OCI-LY1 (cell line): ENCODE data around the gene PALD1.

ENCODE experiments used
- H2AFZ ChIP-seq: fragments of 200-600 bp; sonication (generic), shearing (Covaris generic); 2 replicates; pipeline ENCODE4 v1.6.0; 2014; ENCODE audit warnings: antibody characterized with exemption, mild to moderate bottlenecking, low read length
- H3F3A ChIP-seq: fragments of 200-600 bp; sonication (generic), shearing (Covaris generic); 2 replicates; pipeline ENCODE4 v1.6.0; 2014; ENCODE audit warnings: mild to moderate bottlenecking, antibody characterized with exemption, low read length, moderate library complexity; ENCODE audit not compliant: insufficient read depth
- H3K27ac ChIP-seq: fragments of 200-600 bp; sonication (generic); 2 replicates; pipeline ENCODE4 v1.5.1; 2014; ENCODE audit warnings: low read length, mixed run types, mild to moderate bottlenecking, low read depth; ENCODE audit not compliant: poor library complexity, severe bottlenecking
- H3K27me3 ChIP-seq: fragments of 200-600 bp; sonication (generic); 2 replicates; pipeline ENCODE4 v1.6.0; 2014; ENCODE audit warnings: antibody characterized with exemption, mild to moderate bottlenecking, low read length, moderate library complexity; ENCODE audit not compliant: insufficient read depth
- H3K36me3 ChIP-seq: fragments of 200-600 bp; sonication (generic); 2 replicates; pipeline ENCODE4 v1.6.1; 2014; ENCODE audit warnings: mild to moderate bottlenecking, antibody characterized with exemption, low read length, moderate library complexity, mixed read lengths; ENCODE audit not compliant: insufficient read depth
- H3K4me1 ChIP-seq: fragments of 200-600 bp; sonication (generic); 2 replicates; pipeline ENCODE4 v1.5.1; 2014; ENCODE audit warnings: mild to moderate bottlenecking, low read length, moderate library complexity; ENCODE audit not compliant: insufficient read depth, severe bottlenecking
- H3K4me2 ChIP-seq: fragments of 200-600 bp; sonication (generic), shearing (Covaris generic); 2 replicates; pipeline ENCODE4 v1.6.1; 2014; ENCODE audit warnings: low read length
- H3K4me3 ChIP-seq: fragments of 200-600 bp; sonication (generic); 2 replicates; pipeline ENCODE4 v1.5.1; 2014; ENCODE audit warnings: low read length, low read depth, mild to moderate bottlenecking, mixed read lengths; ENCODE audit not compliant: poor library complexity, severe bottlenecking
- H3K79me2 ChIP-seq: fragments of 200-600 bp; shearing (Covaris generic); 2 replicates; pipeline ENCODE4 v1.6.1; 2016; ENCODE audit warnings: mixed run types, low read length, mixed read lengths; ENCODE audit not compliant: insufficient read depth
- H3K9ac ChIP-seq: fragments of 200-600 bp; sonication (generic), shearing (Covaris generic); 2 replicates; pipeline ENCODE4 v1.6.1; 2014; ENCODE audit warnings: mild to moderate bottlenecking, low read length, mixed read lengths
- H3K9me2 ChIP-seq: fragments of 200-600 bp; sonication (generic), shearing (Covaris generic); 2 replicates; pipeline ENCODE4 v1.6.1; 2014; ENCODE audit warnings: low read depth, mild to moderate bottlenecking, low read length, mixed read lengths
- H3K9me3 ChIP-seq: fragments of 200-600 bp; shearing (Covaris generic); 2 replicates; pipeline ENCODE4 v1.6.1; 2014; ENCODE audit warnings: low read length, mixed read lengths
- H4K20me1 ChIP-seq: fragments of 200-600 bp; sonication (generic), shearing (Covaris generic); 2 replicates; pipeline ENCODE4 v1.6.0; 2016; ENCODE audit warnings: mild to moderate bottlenecking, low read length; ENCODE audit not compliant: insufficient read depth
- EZH2 ChIP-seq: fragments of 200-600 bp; sonication (generic), shearing (Covaris generic); IDR thresholded peaks from 2 replicates; pipeline ENCODE4 v1.8.0; 2017; ENCODE audit warnings: borderline replicate concordance, mixed run types, mild to moderate bottlenecking, antibody characterized with exemption, low read length, moderate library complexity, mixed read lengths
- TF ChIP-seq, protein P1 (sequence below): fragments of 200-600 bp; sonication (generic), shearing (Covaris generic); IDR thresholded peaks from 2 replicates; pipeline ENCODE4 v1.5.1; 2017; ENCODE audit warnings: mild to moderate bottlenecking, antibody characterized with exemption, low read length, moderate library complexity, mixed read lengths

The PALD1 gene

DNA sequence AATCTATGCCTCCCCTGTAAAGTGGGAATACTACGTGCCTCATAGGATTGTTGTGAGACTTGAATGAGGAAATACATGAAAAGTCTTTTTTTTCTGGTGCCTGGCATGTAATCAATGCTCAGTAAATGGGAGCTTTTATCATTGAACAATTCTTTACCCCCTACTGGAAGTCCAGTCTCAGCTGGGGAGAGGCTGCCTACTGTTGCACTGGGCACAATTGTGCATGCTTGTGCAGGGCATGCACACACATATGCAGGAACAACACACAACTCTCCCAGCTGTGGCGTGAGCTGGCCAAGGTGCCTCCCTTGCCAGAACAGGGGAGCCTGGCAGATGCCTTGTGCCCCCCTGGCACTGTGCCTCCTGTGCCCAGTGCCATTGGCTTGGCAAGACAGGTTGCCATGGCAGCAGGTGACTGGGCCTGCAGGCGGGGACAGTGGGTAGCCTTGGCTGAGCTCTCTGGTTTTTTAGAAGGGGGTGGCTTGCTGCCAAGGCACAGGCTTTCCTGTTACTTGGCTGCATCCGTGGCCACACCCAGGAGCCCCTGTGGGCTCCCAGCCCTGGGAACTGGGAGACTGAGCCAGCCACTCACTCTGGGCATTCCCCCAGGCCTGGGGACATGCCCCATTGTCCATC, 16.1 kb upstream of the PALD1 start:
- H3K9ac ChIP-seq, result no peak overlapping the region

DNA sequence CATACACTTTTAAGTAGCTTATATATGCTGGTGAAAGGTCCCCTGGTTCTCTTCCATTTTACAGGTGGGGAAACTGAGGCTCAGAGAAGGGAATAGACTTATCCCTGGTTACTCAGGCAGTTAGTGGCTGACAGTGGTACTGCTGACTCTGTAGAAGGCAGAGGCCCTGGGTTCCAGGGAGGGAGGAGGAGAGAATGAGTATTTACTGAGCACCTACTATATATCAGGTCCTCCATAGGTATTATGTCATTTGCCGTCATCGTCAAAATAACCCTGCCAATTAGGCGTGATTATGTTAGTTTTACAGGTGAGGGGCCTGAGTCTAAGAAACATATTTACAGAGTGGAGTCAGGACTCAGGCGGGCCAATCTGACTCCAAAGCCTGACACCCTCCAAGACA, 13.3 kb upstream of the PALD1 start:
- no peak overlapping the region for H3K27ac ChIP-seq
- peaks cover 16% of the 10 kb centered on the region for H3K4me1 ChIP-seq
- no peak overlapping the region for H3K4me2 ChIP-seq
- no peak overlapping the region for H3K4me3 ChIP-seq
- H3K79me2 ChIP-seq, result no peaks in the 10 kb centered on the region
- TF ChIP-seq, protein P1, sequence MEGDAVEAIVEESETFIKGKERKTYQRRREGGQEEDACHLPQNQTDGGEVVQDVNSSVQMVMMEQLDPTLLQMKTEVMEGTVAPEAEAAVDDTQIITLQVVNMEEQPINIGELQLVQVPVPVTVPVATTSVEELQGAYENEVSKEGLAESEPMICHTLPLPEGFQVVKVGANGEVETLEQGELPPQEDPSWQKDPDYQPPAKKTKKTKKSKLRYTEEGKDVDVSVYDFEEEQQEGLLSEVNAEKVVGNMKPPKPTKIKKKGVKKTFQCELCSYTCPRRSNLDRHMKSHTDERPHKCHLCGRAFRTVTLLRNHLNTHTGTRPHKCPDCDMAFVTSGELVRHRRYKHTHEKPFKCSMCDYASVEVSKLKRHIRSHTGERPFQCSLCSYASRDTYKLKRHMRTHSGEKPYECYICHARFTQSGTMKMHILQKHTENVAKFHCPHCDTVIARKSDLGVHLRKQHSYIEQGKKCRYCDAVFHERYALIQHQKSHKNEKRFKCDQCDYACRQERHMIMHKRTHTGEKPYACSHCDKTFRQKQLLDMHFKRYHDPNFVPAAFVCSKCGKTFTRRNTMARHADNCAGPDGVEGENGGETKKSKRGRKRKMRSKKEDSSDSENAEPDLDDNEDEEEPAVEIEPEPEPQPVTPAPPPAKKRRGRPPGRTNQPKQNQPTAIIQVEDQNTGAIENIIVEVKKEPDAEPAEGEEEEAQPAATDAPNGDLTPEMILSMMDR, result no peak
- TF ChIP-seq EZH2, result no peak
- H3F3A ChIP-seq, result no peaks in the 10 kb centered on the region
- H3K27me3 ChIP-seq, result peaks cover 3% of the 10 kb centered on the region; the same call in 1 of the 2 replicates
- no peaks in the 10 kb centered on the region for H4K20me1 ChIP-seq
- H3K9me3 ChIP-seq, result no peaks in the 10 kb centered on the region
- no peaks in the 10 kb centered on the region for H3K9me2 ChIP-seq
- H2AFZ ChIP-seq, result no peak overlapping the region
- no peak overlapping the region for H3K9ac ChIP-seq
- H3K36me3 ChIP-seq, result no peaks in the 10 kb centered on the region

More for the DNA sequence above, 16.1 kb upstream of the PALD1 start:
- Histone ChIP-seq H3F3A (no peaks in the 10 kb centered on the region), H3K9me3 (no peaks in the 10 kb centered on the region), H3K36me3 (no peaks in the 10 kb centered on the region), H2AFZ (no peak overlapping the region), H3K4me3 (no peak overlapping the region), H3K4me1 (peaks cover 5% of the 10 kb centered on the region), H3K27ac (no peak overlapping the region), H3K9me2 (no peaks in the 10 kb centered on the region), H3K79me2 (no peaks in the 10 kb centered on the region), H4K20me1 (no peaks in the 10 kb centered on the region), H3K4me2 (no peak overlapping the region), H3K27me3 (peaks cover 5% of the 10 kb centered on the region; the same call in 1 of the 2 replicates)
- TF ChIP-seq, protein P1, result no peak
- no peak for TF ChIP-seq EZH2

DNA sequence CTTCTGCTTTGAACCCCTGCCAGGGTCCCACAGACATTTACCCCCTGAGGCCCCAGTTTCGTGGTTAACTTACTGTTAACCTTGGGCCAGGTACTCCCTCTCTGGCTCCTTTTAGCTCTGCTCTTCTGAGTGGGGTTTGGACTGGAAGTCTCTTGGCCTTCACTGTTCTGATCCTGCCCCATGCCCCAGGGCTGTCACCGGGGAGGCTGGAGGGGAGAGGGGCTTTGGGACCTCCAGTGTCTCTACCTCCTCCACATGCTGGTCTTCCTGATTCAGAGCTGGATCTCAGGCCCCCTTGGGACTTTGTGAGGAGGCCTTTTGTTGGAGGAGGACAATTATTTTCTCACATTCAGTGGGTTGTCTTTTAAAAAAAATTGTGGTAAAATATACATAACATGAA, 12.7 kb upstream of the PALD1 start:
- Histone ChIP-seq H3K27me3 (peaks cover 3% of the 10 kb centered on the region; the same call in 1 of the 2 replicates), H4K20me1 (no peaks in the 10 kb centered on the region), H2AFZ (no peak overlapping the region), H3K4me3 (no peak overlapping the region), H3K79me2 (no peaks in the 10 kb centered on the region), H3F3A (no peaks in the 10 kb centered on the region), H3K9ac (no peak overlapping the region), H3K36me3 (no peaks in the 10 kb centered on the region), H3K9me3 (no peaks in the 10 kb centered on the region), H3K27ac (no peak overlapping the region), H3K4me2 (no peak overlapping the region), H3K9me2 (no peaks in the 10 kb centered on the region), H3K4me1 (peaks cover 16% of the 10 kb centered on the region)
- TF ChIP-seq, protein P1, result no peak
- TF ChIP-seq EZH2, result no peak
